GM21529 (cell line): ENCODE measurements around the gene RPS6KC1.
"Not testable (repeated sequence)": the region's sequence is repeated elsewhere in the genome, so short reads cannot be mapped to it uniquely, and the experiment has no call there.

Source experiments
- ATAC-seq: cut with Tn5 transposase; IDR thresholded peaks from one replicate; pipeline ENCODE4 v1.9.1; 2021; ENCODE audit not compliant: unreplicated experiment

The RPS6KC1 gene

GRCh38 chr1:213269829-213270228 lies 218.8 kb downstream of the RPS6KC1 start:
- ATAC-seq, result no peak

- ATAC-seq, result no peak
Observed at GRCh38 chr1:213273546-213273945, 222.5 kb downstream of the RPS6KC1 start.

- ATAC-seq, result no peak
Observed at GRCh38 chr1:213274140-213274539, 223.1 kb downstream of the RPS6KC1 start.

GRCh38 chr1:213275293-213275692 lies 224.3 kb downstream of the RPS6KC1 start:
- ATAC-seq, result no peak

GRCh38 chr1:213276236-213276635 lies 225.2 kb downstream of the RPS6KC1 start:
- no peak for ATAC-seq

- no peak for ATAC-seq
Observed at GRCh38 chr1:213277036-213277435, 226.0 kb downstream of the RPS6KC1 start.

GRCh38 chr1:213279410-213279809 lies 228.4 kb downstream of the RPS6KC1 start:
- no peak for ATAC-seq

- ATAC-seq, result no peak
Observed at GRCh38 chr1:213281640-213282301, 230.7 kb downstream of the RPS6KC1 start.

- ATAC-seq, result no peak
Observed at GRCh38 chr1:213284626-213285025, 233.6 kb downstream of the RPS6KC1 start.

- no peak for ATAC-seq
Observed at GRCh38 chr1:213286235-213286634, 235.2 kb downstream of the RPS6KC1 start.

- ATAC-seq, result no peak
Observed at GRCh38 chr1:213287987-213288386, 236.9 kb downstream of the RPS6KC1 start.

GRCh38 chr1:213291526-213291925 lies 240.5 kb downstream of the RPS6KC1 start:
- ATAC-seq, result no peak

GRCh38 chr1:213292614-213293013 lies 241.6 kb downstream of the RPS6KC1 start:
- ATAC-seq, result no peak

- ATAC-seq, result no peak
Observed at GRCh38 chr1:213295860-213296259, 244.8 kb downstream of the RPS6KC1 start.

GRCh38 chr1:213296558-213296957 lies 245.5 kb downstream of the RPS6KC1 start:
- ATAC-seq, result no peak

GRCh38 chr1:213297021-213297420 lies 246.0 kb downstream of the RPS6KC1 start:
- ATAC-seq, result no peak

GRCh38 chr1:213300433-213300832 lies 249.4 kb downstream of the RPS6KC1 start:
- ATAC-seq, result no peak

- ATAC-seq, result not testable (repeated sequence)
Observed at GRCh38 chr1:213301524-213301923, 250.5 kb downstream of the RPS6KC1 start.

- ATAC-seq, result no peak
Observed at GRCh38 chr1:213303286-213303685, 252.2 kb downstream of the RPS6KC1 start.

GRCh38 chr1:213315571-213315970 lies 264.5 kb downstream of the RPS6KC1 start:
- ATAC-seq, result no peak

GRCh38 chr1:213318458-213318857 lies 267.4 kb downstream of the RPS6KC1 start:
- ATAC-seq, result not testable (repeated sequence)

- ATAC-seq, result no peak
Observed at GRCh38 chr1:213320191-213320870, 269.3 kb downstream of the RPS6KC1 start.
